Sigmoid colon (tissue), 7 donors: ENCODE data around the gene CLN6. TPM values are rescaled to one million over a fixed set of nuclear protein-coding genes. Genes with fewer than 3 reads are reported as not detected.
"Not testable (repeated sequence)": the region's sequence is repeated elsewhere in the genome, so short reads cannot be mapped to it uniquely, and the experiment has no call there.

ENCODE experiments used
- DNase-seq: peaks from one replicate; pipeline ENCODE4 v3.0.0-alpha.2; 2019
- H3K27ac ChIP-seq, 4 donors: fragments of 200-600 bp; sonication (generic); one replicate each; pipeline ENCODE4 v1.5.1; 2016 to 2019; ENCODE audit warnings: mild to moderate bottlenecking in 1 of 4
- H3K27me3 ChIP-seq, 3 donors: fragments of 200-600 bp; sonication (generic); one replicate each; pipeline ENCODE4 v1.5.1; 2019; ENCODE audit warnings: mild to moderate bottlenecking in 1 of 3
- H3K36me3 ChIP-seq, 4 donors: fragments of 200-600 bp; sonication (generic); one replicate each; pipeline ENCODE4 v1.5.1; 2016 to 2019
- H3K4me1 ChIP-seq, 4 donors: fragments of 200-600 bp; sonication (generic); one replicate each; pipeline ENCODE4 v1.5.1; 2017 to 2019
- H3K4me3 ChIP-seq, 4 donors: fragments of 200-600 bp; sonication (generic); one replicate each; pipeline ENCODE4 v1.5.1; 2017 to 2019; ENCODE audit warnings: mild to moderate bottlenecking in 2 of 4, moderate library complexity in 1 of 4
- H3K9me3 ChIP-seq, 4 donors: fragments of 200-600 bp in 3 of 4; sonication (generic) in 3 of 4; one replicate each; pipeline versions ENCODE4 v1.5.1 to v1.6.1; 2013 to 2019
- CTCF ChIP-seq, 4 experiments: fragments of 450-650 bp in 3 of 4; fragments of 200-600 bp in 1 of 4; IDR thresholded peaks; one replicate each; pipeline ENCODE4 v1.5.1; 2016 to 2019; ENCODE audit warnings: antibody characterized with exemption in 4 of 4, mild to moderate bottlenecking in 3 of 4, moderate library complexity in 2 of 4
- EP300 ChIP-seq, 4 donors: sonication (generic); formaldehyde crosslinking; IDR thresholded peaks; one replicate each; pipeline ENCODE4 v1.6.1; 2017; ENCODE audit warnings: antibody characterized with exemption in 4 of 4
- POLR2A ChIP-seq, 2 donors: fragments of 450-650 bp; IDR thresholded peaks; one replicate each; pipeline ENCODE4 v1.6.1; 2016; ENCODE audit warnings: antibody characterized with exemption in 2 of 2, mild to moderate bottlenecking in 2 of 2, moderate library complexity in 2 of 2
- POLR2AphosphoS5 ChIP-seq, 4 donors: sonication (generic); formaldehyde crosslinking; IDR thresholded peaks; one replicate each; pipeline ENCODE4 v1.6.1; 2017; ENCODE audit warnings: antibody characterized with exemption in 4 of 4
- WGBS, 2 donors: extraction: QIAGEN DNeasy Blood & Tissue Kit; methylation state at CpG; one replicate each; pipeline ENCODE4 v1.1.7; 2013; 5-methylcytosine and 5-hydroxymethylcytosine counted together
- intact Hi-C: fragments of 100-400 bp; cut with DNase I; formaldehyde crosslinking; loops from one replicate; pipeline ENCODE4 v1.15.1; 2023
- polyA plus RNA-seq, 3 donors: library from polyadenylated mRNA; stranded (reverse); fragments of 200-250 nt; gene quantifications; one replicate each; pipeline ENCODE4 v1.2.3, GENCODE V29; 2013
- total RNA-seq, 4 donors: library from RNA; depleted of rRNA; stranded (reverse); fragments of >200 nt; gene quantifications; one replicate each; pipeline ENCODE4 v1.1.0, GENCODE V29; 2016
- donor health status: healthy with polysubstance abuse.
- donor health status: Bipolar disorder and iron deficiency.
- donor health status: healthy.

Gene CLN6
- total and polyA plus RNA-seq, 7 donors, result 5.4 to 43.3 (median 10.4) TPM

- Histone ChIP-seq H3K9me3 (peaks cover 0 to 3% (median 1%) of the 10 kb centered on the region in 4 donors), H3K4me3 (no peak overlapping the region), H3K27me3 (no peaks in the 10 kb centered on the region), H3K27ac (no peak overlapping the region), H3K4me1 (no peaks in the 10 kb centered on the region), H3K36me3 (no peaks in the 10 kb centered on the region)
- 94 to 100% methylated on average over 1 of the region's 1 CpG for WGBS, 2 donors
- TF ChIP-seq EP300 (IDR thresholded peaks at IDR 0.05), result no peak
- no peak for TF ChIP-seq POLR2AphosphoS5 (IDR thresholded peaks at IDR 0.05)
- no peak for TF ChIP-seq CTCF (IDR thresholded peaks at IDR 0.05)
- TF ChIP-seq POLR2A (IDR thresholded peaks at IDR 0.05), result no peak
- intact Hi-C loops, result no loop called here
- DNase-seq, result no peak
These were observed 14.7 kb upstream of the CLN6 start for GRCh38 chr15:68244235-68244634.

GRCh38 chr15:68241088-68241935 is 11.8 kb upstream of the CLN6 start:
- no peak for DNase-seq
- H3K36me3 ChIP-seq, result no peaks in the 10 kb centered on the region
- H3K27ac ChIP-seq, result no peak overlapping the region
- intact Hi-C loops, result no loop called here
- H3K9me3 ChIP-seq, result peaks cover 0 to 3% (median 1%) of the 10 kb centered on the region in 4 donors
- no peaks in the 10 kb centered on the region for H3K4me1 ChIP-seq
- H3K27me3 ChIP-seq, result no peaks in the 10 kb centered on the region
- no peak overlapping the region for H3K4me3 ChIP-seq
- 86 to 88% methylated on average over 5 of the region's 5 CpGs for WGBS, 2 donors
- TF ChIP-seq CTCF (IDR thresholded peaks at IDR 0.05), result no peak

- H3K36me3 ChIP-seq, result no peaks in the 10 kb centered on the region
- no peak for TF ChIP-seq EP300 (IDR thresholded peaks at IDR 0.05)
- TF ChIP-seq CTCF (IDR thresholded peaks at IDR 0.05), result no peak
- no peak for TF ChIP-seq POLR2AphosphoS5 (IDR thresholded peaks at IDR 0.05)
- TF ChIP-seq POLR2A (IDR thresholded peaks at IDR 0.05), result no peak
- H3K4me3 ChIP-seq, result no peak overlapping the region
- H3K9me3 ChIP-seq, result peaks cover 0 to under 1% (median under 1%) of the 10 kb centered on the region in 4 donors
- intact Hi-C loops, result no loop called here
- no peaks in the 10 kb centered on the region for H3K27me3 ChIP-seq
- H3K27ac ChIP-seq, result no peak overlapping the region
- no peak for DNase-seq
- H3K4me1 ChIP-seq, result no peaks in the 10 kb centered on the region
These were observed 9.5 kb upstream of the CLN6 start for GRCh38 chr15:68239025-68239424.

GRCh38 chr15:68235022-68235421 is 5.5 kb upstream of the CLN6 start:
- Histone ChIP-seq H3K36me3 (no peaks in the 10 kb centered on the region), H3K27me3 (no peaks in the 10 kb centered on the region), H3K27ac (no peak overlapping the region), H3K4me1 (peaks cover 0 to 6% (median 4%) of the 10 kb centered on the region in 4 donors), H3K4me3 (no peak overlapping the region), H3K9me3 (no peaks in the 10 kb centered on the region)
- TF ChIP-seq CTCF (IDR thresholded peaks at IDR 0.05) (no peak), POLR2A (IDR thresholded peaks at IDR 0.05) (no peak), EP300 (IDR thresholded peaks at IDR 0.05) (no peak), POLR2AphosphoS5 (IDR thresholded peaks at IDR 0.05) (no peak)
- 92% methylated on average over 4 of the region's 4 CpGs for WGBS, 2 donors
- intact Hi-C loops, result no loop called here
- no peak for DNase-seq

- not testable (repeated sequence) for H3K27ac ChIP-seq, H3K27me3 ChIP-seq, H3K36me3 ChIP-seq, H3K4me1 ChIP-seq, H3K9me3 ChIP-seq, DNase-seq, H3K4me3 ChIP-seq
- WGBS, 2 donors, result 92 to 94% methylated on average over 9 of the region's 9 CpGs
- intact Hi-C loops, result loop anchor here (5.0 kb wide), 1 partner anchor 712 kb away; the partner anchor contains the start of gene C15orf61
These were observed 5.0 kb upstream of the CLN6 start for GRCh38 chr15:68234520-68234919.
